ENCODE measurements around the gene FAM47E. TPM values are rescaled to one million over a fixed set of nuclear protein-coding genes. Genes with fewer than 3 reads are reported as not detected.
A peak's percentile ranks its signal among the peaks of the same experiment; 100 is the strongest.

FAM47E gene
- total and polyA plus RNA-seq, 2 of the 13 experiments (the other 11 are each of a cell fraction or from before 2014, with no cell fraction given) = 0.33 to 0.66 TPM

DNA sequence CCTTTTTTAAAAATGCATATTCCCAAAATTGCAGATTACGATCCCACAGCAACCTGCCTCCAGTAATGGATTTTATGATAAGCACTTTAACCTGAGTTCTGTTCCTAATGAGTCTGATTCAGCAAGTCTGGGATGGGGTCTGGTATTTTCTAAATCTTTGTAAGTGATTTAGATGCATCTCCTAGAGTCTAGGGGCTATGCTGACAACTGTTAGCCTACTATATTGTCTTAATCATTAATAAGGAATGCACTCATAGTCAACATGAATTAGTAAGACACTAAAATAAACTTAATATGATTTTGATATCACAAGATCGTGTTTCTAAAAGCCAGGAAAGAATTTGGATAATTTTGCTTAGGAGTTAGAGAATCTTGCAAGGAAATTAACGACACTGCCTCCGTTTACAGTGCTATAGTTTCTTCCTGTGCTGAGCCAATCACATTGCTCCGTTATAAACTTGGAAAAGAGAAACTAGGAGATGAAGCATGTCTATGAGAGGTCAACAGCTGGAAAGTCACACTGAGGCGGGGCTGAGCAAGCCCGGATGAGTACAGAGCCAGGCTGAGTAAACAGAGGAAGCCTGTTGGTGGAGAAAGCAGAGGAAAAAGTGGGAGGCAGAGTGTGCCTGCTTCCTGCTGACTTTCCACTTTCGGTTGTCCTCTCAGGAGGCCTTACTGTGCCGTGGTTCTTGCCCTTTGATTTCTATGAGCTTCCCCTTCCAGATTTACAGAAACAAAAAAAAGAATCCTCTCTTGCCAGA lies 43.3 kb upstream of the FAM47E start (continued):
- TF ChIP-seq ZFP90 (CRISPR knock-in tag; IDR thresholded peaks at IDR 0.05; ENCODE audit: borderline replicate concordance) (no peak), ZNF343 (CRISPR knock-in tag; IDR thresholded peaks at IDR 0.05) (0 out of 2 replicates have a peak, but pooled peaks have one; percentile 30), ZNF891 (CRISPR knock-in tag; IDR thresholded peaks at IDR 0.05) (no peak), ZNF772 (CRISPR knock-in tag; IDR thresholded peaks at IDR 0.05) (0 out of 2 replicates have a peak, but pooled peaks have one; percentile 61), SKI (IDR thresholded peaks at IDR 0.05; ENCODE audit: partially characterized antibody) (no peak), FOXA1 (IDR thresholded peaks at IDR 0.05) (peak; percentile 53; the same call in 1 of the 2 replicates), FOXA1 (CRISPR knock-in tag; IDR thresholded peaks at IDR 0.05) (peak; percentile 98), ZFP36L1 (CRISPR knock-in tag; IDR thresholded peaks at IDR 0.05) (peak; percentile 51; the same call in 1 of the 2 replicates), NFIB (CRISPR knock-in tag; IDR thresholded peaks at IDR 0.05; ENCODE audit: borderline replicate concordance) (no peak), ELF3 (CRISPR knock-in tag; IDR thresholded peaks at IDR 0.05) (peak; percentile 94), SRF (IDR thresholded peaks at IDR 0.05; ENCODE audit: low read depth, low read length) (no peak), ZNF724P (CRISPR knock-in tag; IDR thresholded peaks at IDR 0.05; ENCODE audit: borderline replicate concordance) (no peak), ETV6 (CRISPR knock-in tag; conservative IDR thresholded peaks at IDR 0.05) (no peak), LCORL (IDR thresholded peaks at IDR 0.05) (no peak), LCORL (CRISPR knock-in tag; IDR thresholded peaks at IDR 0.05) (peak; percentile 80; the same call in 1 of the 2 replicates)
- TF ChIP-seq, protein P1, sequence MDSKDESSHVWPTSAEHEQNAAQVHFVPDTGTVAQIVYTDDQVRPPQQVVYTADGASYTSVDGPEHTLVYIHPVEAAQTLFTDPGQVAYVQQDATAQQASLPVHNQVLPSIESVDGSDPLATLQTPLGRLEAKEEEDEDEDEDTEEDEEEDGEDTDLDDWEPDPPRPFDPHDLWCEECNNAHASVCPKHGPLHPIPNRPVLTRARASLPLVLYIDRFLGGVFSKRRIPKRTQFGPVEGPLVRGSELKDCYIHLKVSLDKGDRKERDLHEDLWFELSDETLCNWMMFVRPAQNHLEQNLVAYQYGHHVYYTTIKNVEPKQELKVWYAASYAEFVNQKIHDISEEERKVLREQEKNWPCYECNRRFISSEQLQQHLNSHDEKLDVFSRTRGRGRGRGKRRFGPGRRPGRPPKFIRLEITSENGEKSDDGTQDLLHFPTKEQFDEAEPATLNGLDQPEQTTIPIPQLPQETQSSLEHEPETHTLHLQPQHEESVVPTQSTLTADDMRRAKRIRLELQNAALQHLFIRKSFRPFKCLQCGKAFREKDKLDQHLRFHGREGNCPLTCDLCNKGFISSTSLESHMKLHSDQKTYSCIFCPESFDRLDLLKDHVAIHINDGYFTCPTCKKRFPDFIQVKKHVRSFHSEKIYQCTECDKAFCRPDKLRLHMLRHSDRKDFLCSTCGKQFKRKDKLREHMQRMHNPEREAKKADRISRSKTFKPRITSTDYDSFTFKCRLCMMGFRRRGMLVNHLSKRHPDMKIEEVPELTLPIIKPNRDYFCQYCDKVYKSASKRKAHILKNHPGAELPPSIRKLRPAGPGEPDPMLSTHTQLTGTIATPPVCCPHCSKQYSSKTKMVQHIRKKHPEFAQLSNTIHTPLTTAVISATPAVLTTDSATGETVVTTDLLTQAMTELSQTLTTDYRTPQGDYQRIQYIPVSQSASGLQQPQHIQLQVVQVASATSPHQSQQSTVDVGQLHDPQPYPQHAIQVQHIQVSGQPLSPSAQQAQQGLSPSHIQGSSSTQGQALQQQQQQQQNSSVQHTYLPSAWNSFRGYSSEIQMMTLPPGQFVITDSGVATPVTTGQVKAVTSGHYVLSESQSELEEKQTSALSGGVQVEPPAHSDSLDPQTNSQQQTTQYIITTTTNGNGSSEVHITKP (CRISPR knock-in tag; IDR thresholded peaks at IDR 0.05; ENCODE audit: low read depth) = no peak
- TF ChIP-seq, protein P2, sequence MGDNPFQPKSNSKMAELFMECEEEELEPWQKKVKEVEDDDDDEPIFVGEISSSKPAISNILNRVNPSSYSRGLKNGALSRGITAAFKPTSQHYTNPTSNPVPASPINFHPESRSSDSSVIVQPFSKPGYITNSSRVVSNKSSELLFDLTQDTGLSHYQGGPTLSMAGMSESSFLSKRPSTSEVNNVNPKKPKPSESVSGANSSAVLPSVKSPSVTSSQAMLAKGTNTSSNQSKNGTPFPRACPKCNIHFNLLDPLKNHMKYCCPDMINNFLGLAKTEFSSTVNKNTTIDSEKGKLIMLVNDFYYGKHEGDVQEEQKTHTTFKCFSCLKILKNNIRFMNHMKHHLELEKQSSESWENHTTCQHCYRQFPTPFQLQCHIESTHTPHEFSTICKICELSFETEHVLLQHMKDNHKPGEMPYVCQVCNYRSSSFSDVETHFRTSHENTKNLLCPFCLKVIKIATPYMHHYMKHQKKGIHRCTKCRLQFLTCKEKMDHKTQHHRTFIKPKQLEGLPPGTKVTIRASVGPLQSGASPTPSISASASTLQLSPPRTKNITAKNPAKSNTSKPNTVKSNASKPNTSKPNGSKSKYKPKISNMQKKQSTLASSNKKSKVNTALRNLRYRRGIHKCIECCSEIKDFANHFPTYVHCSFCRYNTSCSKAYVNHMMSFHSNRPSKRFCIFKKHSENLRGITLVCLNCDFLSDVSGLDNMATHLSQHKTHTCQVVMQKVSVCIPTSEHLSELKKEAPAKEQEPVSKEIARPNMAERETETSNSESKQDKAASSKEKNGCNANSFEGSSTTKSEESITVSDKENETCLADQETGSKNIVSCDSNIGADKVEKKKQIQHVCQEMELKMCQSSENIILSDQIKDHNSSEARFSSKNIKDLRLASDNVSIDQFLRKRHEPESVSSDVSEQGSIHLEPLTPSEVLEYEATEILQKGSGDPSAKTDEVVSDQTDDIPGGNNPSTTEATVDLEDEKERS (CRISPR knock-in tag; IDR thresholded peaks at IDR 0.05) = no peak
- TF ChIP-seq, protein P3, sequence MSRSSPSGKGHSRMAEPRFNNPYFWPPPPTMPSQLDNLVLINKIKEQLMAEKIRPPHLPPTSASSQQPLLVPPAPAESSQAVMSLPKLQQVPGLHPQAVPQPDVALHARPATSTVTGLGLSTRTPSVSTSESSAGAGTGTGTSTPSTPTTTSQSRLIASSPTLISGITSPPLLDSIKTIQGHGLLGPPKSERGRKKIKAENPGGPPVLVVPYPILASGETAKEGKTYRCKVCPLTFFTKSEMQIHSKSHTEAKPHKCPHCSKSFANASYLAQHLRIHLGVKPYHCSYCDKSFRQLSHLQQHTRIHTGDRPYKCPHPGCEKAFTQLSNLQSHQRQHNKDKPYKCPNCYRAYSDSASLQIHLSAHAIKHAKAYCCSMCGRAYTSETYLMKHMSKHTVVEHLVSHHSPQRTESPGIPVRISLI (CRISPR knock-in tag; IDR thresholded peaks at IDR 0.05; ENCODE audit: borderline replicate concordance) = no peak
- TF ChIP-seq, protein P4, sequence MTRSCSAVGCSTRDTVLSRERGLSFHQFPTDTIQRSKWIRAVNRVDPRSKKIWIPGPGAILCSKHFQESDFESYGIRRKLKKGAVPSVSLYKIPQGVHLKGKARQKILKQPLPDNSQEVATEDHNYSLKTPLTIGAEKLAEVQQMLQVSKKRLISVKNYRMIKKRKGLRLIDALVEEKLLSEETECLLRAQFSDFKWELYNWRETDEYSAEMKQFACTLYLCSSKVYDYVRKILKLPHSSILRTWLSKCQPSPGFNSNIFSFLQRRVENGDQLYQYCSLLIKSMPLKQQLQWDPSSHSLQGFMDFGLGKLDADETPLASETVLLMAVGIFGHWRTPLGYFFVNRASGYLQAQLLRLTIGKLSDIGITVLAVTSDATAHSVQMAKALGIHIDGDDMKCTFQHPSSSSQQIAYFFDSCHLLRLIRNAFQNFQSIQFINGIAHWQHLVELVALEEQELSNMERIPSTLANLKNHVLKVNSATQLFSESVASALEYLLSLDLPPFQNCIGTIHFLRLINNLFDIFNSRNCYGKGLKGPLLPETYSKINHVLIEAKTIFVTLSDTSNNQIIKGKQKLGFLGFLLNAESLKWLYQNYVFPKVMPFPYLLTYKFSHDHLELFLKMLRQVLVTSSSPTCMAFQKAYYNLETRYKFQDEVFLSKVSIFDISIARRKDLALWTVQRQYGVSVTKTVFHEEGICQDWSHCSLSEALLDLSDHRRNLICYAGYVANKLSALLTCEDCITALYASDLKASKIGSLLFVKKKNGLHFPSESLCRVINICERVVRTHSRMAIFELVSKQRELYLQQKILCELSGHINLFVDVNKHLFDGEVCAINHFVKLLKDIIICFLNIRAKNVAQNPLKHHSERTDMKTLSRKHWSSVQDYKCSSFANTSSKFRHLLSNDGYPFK (CRISPR knock-in tag; IDR thresholded peaks at IDR 0.05; ENCODE audit: borderline replicate concordance) = no peak
